Umbilical cord (tissue), 2 donors: ENCODE results near the gene KLK6. TPM values are rescaled to one million over a fixed set of nuclear protein-coding genes. Genes with fewer than 3 reads are reported as not detected.
"Not testable (repeated sequence)": the region's sequence is repeated elsewhere in the genome, so short reads cannot be mapped to it uniquely, and the experiment has no call there.

ENCODE experiments used
- DNase-seq: peaks from one replicate; pipeline ENCODE4 v3.0.0-alpha.2; 2015; ENCODE audit warnings: low spot score
- total RNA-seq: library from RNA; depleted of rRNA; stranded (reverse); fragments of >200 nt; gene quantifications from one replicate; pipeline ENCODE4 v1.2.3, GENCODE V29; 2014; ENCODE audit warnings: low replicate concordance; ENCODE audit not compliant: insufficient read depth

Gene KLK6
- total RNA-seq, 1 donor from 2014 or later = not detected

- DNase-seq = no peak
Measured at GRCh38 chr19:50992666-50993035, 23.3 kb upstream of the KLK6 start.

GRCh38 chr19:50984416-50984815, 15.0 kb upstream of the KLK6 start:
- not testable (repeated sequence) for DNase-seq

GRCh38 chr19:50983625-50984292, 14.4 kb upstream of the KLK6 start, which contains the start of gene KLK7:
Gene KLK7, minus strand, starts transcription at chr19:50983917. Its CDS starts 1,518 bp downstream, at chr19:50982399.
- no peak for DNase-seq

- DNase-seq = no peak
Measured at GRCh38 chr19:50982186-50982585, 12.8 kb upstream of the KLK6 start.

- no peak for DNase-seq
Measured at GRCh38 chr19:50981587-50982146, 12.3 kb upstream of the KLK6 start.

DNA sequence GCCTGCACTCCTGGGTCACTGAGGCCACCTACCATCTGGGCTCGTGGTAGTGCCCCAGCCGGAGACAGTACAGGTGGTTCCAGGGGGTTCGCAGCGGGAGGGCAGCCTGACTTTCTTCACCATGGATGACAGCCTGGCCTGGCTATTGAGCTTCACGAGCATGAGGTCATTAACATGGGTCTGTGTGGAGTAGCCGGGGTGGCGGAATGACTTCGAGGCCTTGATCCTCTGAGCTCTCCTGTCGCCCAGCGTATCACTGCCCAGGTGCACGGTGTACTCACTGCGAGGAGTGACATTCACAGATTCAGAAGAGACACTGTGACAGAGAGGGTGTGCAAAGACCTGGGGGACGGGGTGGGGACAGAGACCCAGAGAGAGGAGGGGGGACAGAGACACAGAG, 10.8 kb upstream of the KLK6 start:
- DNase-seq = no peak

- no peak for DNase-seq
Measured at GRCh38 chr19:50979758-50980157, 10.4 kb upstream of the KLK6 start.

DNA sequence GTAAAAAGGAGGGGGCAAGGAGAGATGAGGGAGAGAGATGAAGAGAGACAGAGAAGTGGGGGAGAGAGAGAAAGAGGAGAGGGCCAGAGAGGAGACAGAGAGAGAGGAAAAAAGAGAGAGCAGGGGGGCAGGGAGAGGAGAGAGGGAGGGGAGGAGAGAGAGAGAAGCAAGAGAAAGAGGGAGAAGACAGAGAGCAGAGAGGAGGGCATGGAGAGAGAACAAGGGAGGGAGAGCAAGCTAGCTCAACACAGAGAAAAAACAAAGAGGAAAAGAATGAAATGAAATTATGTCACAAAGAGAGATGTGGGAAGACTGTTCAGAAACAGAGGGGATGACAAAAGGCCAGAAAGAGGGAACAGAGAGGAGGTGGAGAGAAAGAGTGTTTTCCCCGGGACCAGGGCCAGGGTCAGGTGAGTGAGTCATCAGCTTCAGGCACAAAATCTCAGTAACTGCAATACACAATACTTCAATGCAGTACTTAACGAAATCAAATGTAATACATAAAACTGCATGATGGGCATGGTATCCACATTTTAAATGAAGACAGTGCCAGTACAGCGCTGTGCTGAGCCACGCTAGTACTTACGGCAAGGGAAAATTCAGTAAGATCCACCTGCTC, 9.5 kb upstream of the KLK6 start:
- DNase-seq = no peak

GRCh38 chr19:50977626-50978025, 8.2 kb upstream of the KLK6 start:
- no peak for DNase-seq

DNA sequence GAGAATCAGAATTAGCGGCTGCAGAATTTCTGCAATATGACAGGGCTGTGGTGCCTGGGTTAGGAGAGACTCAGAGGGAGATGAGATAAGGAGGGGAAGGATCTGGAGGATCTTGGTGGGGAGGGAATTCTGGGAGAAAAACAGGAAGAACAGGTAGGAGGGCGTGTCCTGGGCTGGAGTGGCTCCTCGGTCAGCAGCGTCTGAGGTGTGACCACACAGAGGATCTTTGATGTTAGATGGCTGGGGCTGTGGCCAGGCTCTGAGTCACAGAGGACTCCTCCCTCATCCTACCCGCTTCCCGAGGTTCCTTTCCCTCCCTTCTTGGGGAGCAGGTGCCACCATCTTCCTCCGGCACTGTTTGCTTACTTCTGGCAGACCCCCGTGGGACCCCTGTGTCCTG, 6.4 kb upstream of the KLK6 start:
- no peak for DNase-seq

GRCh38 chr19:50974702-50975556, 5.5 kb upstream of the KLK6 start:
- no peak for DNase-seq

GRCh38 chr19:50972795-50973376, 3.5 kb upstream of the KLK6 start:
- no peak for DNase-seq

DNA sequence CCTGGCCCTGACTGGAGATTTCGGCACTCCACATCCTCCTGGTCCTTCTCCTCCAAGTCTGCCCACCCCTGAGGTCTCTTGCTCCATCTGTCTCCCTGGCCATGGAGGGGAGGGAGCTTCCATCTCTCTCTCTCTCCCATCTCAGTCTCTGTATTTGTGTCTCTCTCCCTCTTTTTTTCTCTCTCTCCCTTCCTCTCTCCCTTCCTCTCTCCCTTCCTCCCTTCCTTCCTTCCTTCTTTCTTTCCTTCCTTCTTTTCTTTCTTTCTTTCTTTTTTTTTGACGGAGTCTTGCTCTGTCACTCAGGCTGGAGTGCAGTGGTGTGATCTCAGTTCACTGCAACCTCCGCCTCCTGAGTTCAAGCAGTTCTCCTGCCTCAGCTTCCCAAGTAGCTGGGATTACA, 419 bp upstream of the KLK6 start:
- DNase-seq = not testable (repeated sequence)

DNA sequence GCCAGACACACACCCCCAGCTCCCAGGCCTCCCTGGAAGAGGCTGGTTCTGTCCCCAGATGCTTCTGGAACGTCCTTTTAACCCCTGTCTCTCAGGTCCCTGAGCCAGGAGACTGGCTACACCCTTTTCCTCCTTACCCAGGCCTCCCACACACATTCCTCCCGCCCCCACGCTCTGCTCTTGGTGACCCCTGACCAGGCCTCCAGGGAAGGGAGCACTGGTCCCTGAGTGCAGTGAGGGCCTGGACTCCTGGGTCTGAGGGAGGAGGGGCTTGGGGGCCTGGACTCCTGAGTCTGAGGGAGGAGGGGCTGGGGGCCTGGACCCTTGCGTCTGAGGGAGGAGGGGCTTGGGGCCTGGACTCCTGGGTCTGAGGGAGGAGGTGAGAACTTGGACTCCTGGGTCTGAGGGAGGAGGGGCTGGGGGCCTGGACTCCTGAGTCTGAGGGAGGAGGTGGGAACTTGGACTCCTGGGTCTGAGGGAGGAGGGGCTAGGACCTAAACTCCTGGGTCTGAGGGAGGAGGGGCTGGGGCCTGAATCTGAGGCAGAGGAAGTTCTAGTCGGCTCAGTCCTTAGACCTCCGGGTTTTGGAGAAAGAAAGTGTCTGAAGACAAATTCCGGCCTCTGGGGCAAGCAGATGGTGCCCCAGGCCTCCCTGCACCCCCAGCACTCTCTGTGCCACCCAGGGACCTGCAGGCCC, 527 bp downstream of the KLK6 start:
- no peak for DNase-seq

- no peak for DNase-seq
Measured at GRCh38 chr19:50967929-50968715, 1.3 kb downstream of the KLK6 start.

DNA sequence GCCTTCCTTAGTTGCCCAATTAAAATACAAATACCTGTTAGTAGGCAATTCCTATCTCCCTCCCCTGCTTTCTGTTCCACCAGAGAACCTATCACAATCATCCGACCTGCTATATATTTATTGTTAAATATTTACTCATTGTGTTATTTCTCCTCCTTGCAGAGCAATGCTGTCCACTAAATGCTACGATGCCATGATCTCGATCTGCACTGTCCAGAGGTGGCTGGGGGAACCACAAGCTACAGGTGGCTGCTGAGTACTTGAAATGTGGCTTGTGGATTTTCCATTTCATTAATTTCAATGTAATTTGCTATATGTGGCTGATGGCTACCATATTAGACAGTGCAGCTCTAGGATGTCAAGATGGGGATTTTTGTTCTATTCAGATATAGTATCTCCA, 5.1 kb downstream of the KLK6 start:
- DNase-seq = no peak

GRCh38 chr19:50963381-50963780, 6.0 kb downstream of the KLK6 start:
- DNase-seq = no peak

- DNase-seq = no peak
Measured at GRCh38 chr19:50962245-50962644, 7.1 kb downstream of the KLK6 start.

- no peak for DNase-seq
Measured at GRCh38 chr19:50959731-50960500, 9.5 kb downstream of the KLK6 start.

DNA sequence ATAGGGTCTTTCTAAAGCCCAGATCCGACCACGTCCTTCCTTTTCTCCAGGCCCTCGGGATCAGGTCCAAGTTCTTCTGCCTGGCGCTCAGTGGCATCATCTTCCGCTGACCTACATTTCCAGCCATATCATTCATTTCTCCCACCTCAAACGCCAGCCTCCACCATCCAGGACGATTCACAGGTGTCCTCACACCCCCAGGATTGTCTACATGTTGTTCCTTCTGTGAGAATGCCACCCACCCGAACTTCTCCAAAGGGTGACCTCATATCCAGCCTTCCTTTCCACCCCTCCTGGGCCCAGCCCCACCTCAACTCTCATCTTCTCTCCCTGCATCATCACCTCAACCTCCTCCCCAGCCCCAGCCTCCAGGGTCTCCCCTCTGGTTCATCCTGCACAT, 11.8 kb downstream of the KLK6 start:
- no peak for DNase-seq
